H9 (cell line): ENCODE data around the gene ZNF467. TPM values are rescaled to one million over a fixed set of nuclear protein-coding genes. Genes with fewer than 3 reads are reported as not detected.

Source experiments
- DNase-seq: peaks from one replicate; pipeline ENCODE4 v3.0.0-alpha.2; 2017
- H2AFZ ChIP-seq: one replicate; pipeline ENCODE4 v1.6.1; 2013; ENCODE audit warnings: mild to moderate bottlenecking, low read length, control low read depth, moderate library complexity
- H2AK5ac ChIP-seq: 2 replicates; pipeline ENCODE4 v1.6.1; 2013; ENCODE audit warnings: low read length, control low read depth, mixed read lengths; ENCODE audit not compliant: insufficient read length
- H2BK120ac ChIP-seq: one replicate; pipeline ENCODE4 v1.6.1; 2013; ENCODE audit warnings: low read depth, mild to moderate bottlenecking, low read length, control low read depth, inconsistent platforms; ENCODE audit not compliant: poor library complexity, severe bottlenecking
- H2BK12ac ChIP-seq: 2 replicates; pipeline ENCODE4 v1.6.1; 2013; ENCODE audit warnings: low read length, control low read depth, mixed read lengths, low read depth; ENCODE audit not compliant: insufficient read length
- H2BK15ac ChIP-seq: 2 replicates; pipeline ENCODE4 v1.6.1; 2013; ENCODE audit warnings: low read depth, low read length, control low read depth
- H2BK20ac ChIP-seq: one replicate; pipeline ENCODE4 v1.6.1; 2013; ENCODE audit warnings: low read depth, mild to moderate bottlenecking, low read length, control low read depth, inconsistent platforms; ENCODE audit not compliant: poor library complexity, severe bottlenecking
- H2BK5ac ChIP-seq: 2 replicates; pipeline ENCODE4 v1.6.1; 2013; ENCODE audit warnings: low read length, control low read depth, mixed read lengths; ENCODE audit not compliant: insufficient read length
- H3K14ac ChIP-seq: 2 replicates; pipeline ENCODE4 v1.6.1; 2013; ENCODE audit warnings: low read length, control low read depth; ENCODE audit not compliant: insufficient read depth
- H3K18ac ChIP-seq: 2 replicates; pipeline ENCODE4 v1.6.1; 2013; ENCODE audit warnings: low read depth, mild to moderate bottlenecking, mixed read lengths, low read length, control low read depth; ENCODE audit not compliant: insufficient read length
- H3K23ac ChIP-seq: 2 replicates; pipeline ENCODE4 v1.6.1; 2013; ENCODE audit warnings: low read length, control low read depth, mixed read lengths, low read depth; ENCODE audit not compliant: insufficient read length
- H3K23me2 ChIP-seq: 2 replicates; pipeline ENCODE4 v1.6.1; 2013; ENCODE audit warnings: low read depth, mild to moderate bottlenecking, mixed read lengths, low read length, control low read depth; ENCODE audit not compliant: insufficient read length, poor library complexity, severe bottlenecking
- H3K27ac ChIP-seq: 2 replicates; pipeline ENCODE4 v1.5.1; 2013; ENCODE audit warnings: low read length, control low read depth, mixed read lengths, low read depth; ENCODE audit not compliant: insufficient read length
- H3K27me3 ChIP-seq: 2 replicates; pipeline ENCODE4 v1.6.1; 2013; ENCODE audit warnings: low read length, control low read depth, inconsistent platforms; ENCODE audit not compliant: insufficient read depth
- H3K4ac ChIP-seq: 2 replicates; pipeline ENCODE4 v1.6.1; 2013; ENCODE audit warnings: low read depth, mild to moderate bottlenecking, control low read depth, inconsistent platforms, low read length, moderate library complexity
- H3K4me1 ChIP-seq: 2 replicates; pipeline ENCODE4 v1.6.1; 2013; ENCODE audit warnings: low read length, control low read depth, inconsistent platforms; ENCODE audit not compliant: insufficient read depth
- H3K4me2 ChIP-seq: 2 replicates; pipeline ENCODE4 v1.6.1; 2013; ENCODE audit warnings: low read length, control low read depth, mixed read lengths; ENCODE audit not compliant: insufficient read length, insufficient read depth
- H3K56ac ChIP-seq: 2 replicates; pipeline ENCODE4 v1.6.1; 2013; ENCODE audit warnings: low read depth, mild to moderate bottlenecking, mixed read lengths, low read length, control low read depth; ENCODE audit not compliant: insufficient read length
- H3K79me1 ChIP-seq: 2 replicates; pipeline ENCODE4 v1.6.1; 2013; ENCODE audit warnings: low read depth, mild to moderate bottlenecking, moderate library complexity, low read length, control low read depth, inconsistent platforms; ENCODE audit not compliant: insufficient read depth, poor library complexity, severe bottlenecking
- H3K79me2 ChIP-seq: 2 replicates; pipeline ENCODE4 v1.6.1; 2013; ENCODE audit warnings: low read length, control low read depth, inconsistent platforms; ENCODE audit not compliant: insufficient read depth
- H3K9ac ChIP-seq: 2 replicates; pipeline ENCODE4 v1.6.1; 2013; ENCODE audit warnings: low read length, control low read depth, mixed read lengths; ENCODE audit not compliant: insufficient read length; ENCODE audit errors: extremely low read depth
- H3K9me3 ChIP-seq: one replicate; pipeline ENCODE4 v1.6.1; 2013; ENCODE audit warnings: low read depth, low read length, inconsistent platforms; ENCODE audit not compliant: control insufficient read depth
- H3T11ph ChIP-seq: one replicate; pipeline ENCODE4 v1.6.1; 2013; ENCODE audit warnings: mild to moderate bottlenecking, low read length, control low read depth, inconsistent platforms
- H4K20me1 ChIP-seq: one replicate; pipeline ENCODE4 v1.6.1; 2013; ENCODE audit not compliant: control insufficient read depth, insufficient read length, insufficient read depth
- H4K5ac ChIP-seq: 2 replicates; pipeline ENCODE4 v1.6.1; 2013; ENCODE audit warnings: low read depth, mild to moderate bottlenecking, mixed read lengths, low read length, control low read depth; ENCODE audit not compliant: insufficient read length
- H4K8ac ChIP-seq: replicated peaks from 2 replicates; pipeline ENCODE4 v1.6.1; 2013; ENCODE audit warnings: low read length, control low read depth, mixed read lengths, low read depth; ENCODE audit not compliant: insufficient read length
- H4K91ac ChIP-seq: 2 replicates; pipeline ENCODE4 v1.6.1; 2013; ENCODE audit warnings: low read depth, mild to moderate bottlenecking, moderate library complexity, mixed read lengths, low read length, control low read depth; ENCODE audit not compliant: insufficient read length
- H3K27ac Mint-ChIP-seq, 3 experiments: 2 replicates in 2 of 3; 3 replicates in 1 of 3; pipeline ENCODE4 v1.8.0; 2020 to 2021; ENCODE audit warnings: mixed read lengths in 3 of 3, mild to moderate bottlenecking in 1 of 3, moderate library complexity in 1 of 3
- H3K27me3 Mint-ChIP-seq: 2 replicates; pipeline ENCODE4 v1.8.0; 2021; ENCODE audit warnings: low read depth, mild to moderate bottlenecking, moderate library complexity, mixed read lengths
- H3K36me3 Mint-ChIP-seq, 3 experiments: 2 replicates in 2 of 3; 3 replicates in 1 of 3; pipeline ENCODE4 v1.8.0; 2020 to 2021; ENCODE audit warnings: low read depth in 3 of 3, mixed read lengths in 3 of 3; ENCODE audit not compliant: insufficient read depth in 1 of 3
- H3K4me1 Mint-ChIP-seq, 2 experiments: 2 replicates each; pipeline ENCODE4 v1.8.0; 2020; ENCODE audit warnings: mixed read lengths in 2 of 2
- H3K4me3 Mint-ChIP-seq, 2 experiments: 2 replicates in 1 of 2; 3 replicates in 1 of 2; pipeline ENCODE4 v1.8.0; 2020 to 2021; ENCODE audit warnings: mild to moderate bottlenecking in 2 of 2, mixed read lengths in 2 of 2, moderate library complexity in 1 of 2
- H3K9me3 Mint-ChIP-seq, 2 experiments: 2 replicates in 1 of 2; 3 replicates in 1 of 2; pipeline ENCODE4 v1.8.0; 2020; ENCODE audit warnings: mild to moderate bottlenecking in 2 of 2, mixed read lengths in 2 of 2, moderate library complexity in 1 of 2
- WGBS: extraction: QIAGEN DNeasy Blood & Tissue Kit; methylation state at CpG from one replicate; pipeline ENCODE4 v1.1.7; 2013; ENCODE audit warnings: missing lambda C conversion rate, low lambda C conversion rate, mixed read lengths; ENCODE audit not compliant: insufficient read length; ENCODE audit errors: extremely low coverage; 5-methylcytosine and 5-hydroxymethylcytosine counted together
- total RNA-seq: library from RNA; stranded (reverse); gene quantifications from 2 replicates; pipeline ENCODE4 v1.2.1, GENCODE V29; 2021
- TF ChIP-seq, protein P1 (sequence below): fragments of 200-600 bp; sonication (generic); conservative IDR thresholded peaks from 3 replicates; pipeline ENCODE4 v1.8.0; 2021; ENCODE audit warnings: antibody characterized with exemption, mild to moderate bottlenecking

Gene ZNF467
- total RNA-seq, 1 experiment from 2014 or later: 0.31 TPM

DNA sequence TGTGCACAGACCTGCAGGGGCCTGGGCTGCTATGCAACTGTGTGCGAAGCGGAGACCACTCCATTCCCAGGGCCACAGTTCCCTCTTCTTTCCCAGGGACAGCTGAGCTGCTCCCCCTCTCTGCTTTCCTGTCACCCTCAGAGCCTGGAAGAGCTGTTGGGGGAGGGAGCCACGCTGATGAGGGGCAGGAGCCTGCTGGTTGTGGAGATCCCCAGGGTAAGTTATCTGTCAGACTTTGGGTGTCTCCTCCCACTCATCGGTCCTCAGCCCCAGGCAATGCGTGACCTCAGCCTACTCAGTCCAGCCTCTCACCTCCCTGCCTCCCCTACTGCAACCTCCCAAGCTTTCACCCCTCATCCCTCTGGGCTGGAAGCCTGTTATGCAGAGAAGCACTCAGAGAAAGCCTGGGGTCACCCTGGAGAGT lies 53.5 kb downstream of the ZNF467 start:
- Histone ChIP-seq H4K20me1 (no peaks in the 10 kb centered on the region), H3K23ac (no peak overlapping the region), H3K4ac (no peak overlapping the region), H2BK5ac (no peak overlapping the region), H4K8ac (no peak overlapping the region), H2BK15ac (no peak overlapping the region), H3K9ac (no peak overlapping the region), H2BK20ac (no peak overlapping the region), H2BK120ac (no peak overlapping the region), H3K4me2 (no peak overlapping the region), H2AFZ (no peak overlapping the region), H3K79me1 (peaks cover 3% of the 10 kb centered on the region), H3K9me3 (no peaks in the 10 kb centered on the region), H3K79me2 (no peaks in the 10 kb centered on the region), H4K91ac (no peak overlapping the region), H3K56ac (no peak overlapping the region), H3K14ac (no peak overlapping the region), H3K27me3 (no peaks in the 10 kb centered on the region), H3T11ph (no peak overlapping the region), H4K5ac (no peak overlapping the region), H2BK12ac (no peak overlapping the region), H3K23me2 (no peaks in the 10 kb centered on the region), H3K27ac (no peak overlapping the region), H2AK5ac (no peak overlapping the region), H3K4me1 (peaks cover 3% of the 10 kb centered on the region; the same call in 1 of the 2 replicates), H3K18ac (no peak overlapping the region)
- TF ChIP-seq, protein P1, sequence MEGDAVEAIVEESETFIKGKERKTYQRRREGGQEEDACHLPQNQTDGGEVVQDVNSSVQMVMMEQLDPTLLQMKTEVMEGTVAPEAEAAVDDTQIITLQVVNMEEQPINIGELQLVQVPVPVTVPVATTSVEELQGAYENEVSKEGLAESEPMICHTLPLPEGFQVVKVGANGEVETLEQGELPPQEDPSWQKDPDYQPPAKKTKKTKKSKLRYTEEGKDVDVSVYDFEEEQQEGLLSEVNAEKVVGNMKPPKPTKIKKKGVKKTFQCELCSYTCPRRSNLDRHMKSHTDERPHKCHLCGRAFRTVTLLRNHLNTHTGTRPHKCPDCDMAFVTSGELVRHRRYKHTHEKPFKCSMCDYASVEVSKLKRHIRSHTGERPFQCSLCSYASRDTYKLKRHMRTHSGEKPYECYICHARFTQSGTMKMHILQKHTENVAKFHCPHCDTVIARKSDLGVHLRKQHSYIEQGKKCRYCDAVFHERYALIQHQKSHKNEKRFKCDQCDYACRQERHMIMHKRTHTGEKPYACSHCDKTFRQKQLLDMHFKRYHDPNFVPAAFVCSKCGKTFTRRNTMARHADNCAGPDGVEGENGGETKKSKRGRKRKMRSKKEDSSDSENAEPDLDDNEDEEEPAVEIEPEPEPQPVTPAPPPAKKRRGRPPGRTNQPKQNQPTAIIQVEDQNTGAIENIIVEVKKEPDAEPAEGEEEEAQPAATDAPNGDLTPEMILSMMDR: no peak
- DNase-seq: peak; percentile 19
- H3K27ac Mint-ChIP-seq: no peak overlapping the region
- peaks cover 11 to 12% of the 10 kb centered on the region in 2 experiments for H3K4me1 Mint-ChIP-seq
- H3K4me3 Mint-ChIP-seq: no peak overlapping the region
- H3K27me3 Mint-ChIP-seq: no peaks in the 10 kb centered on the region; the same call in 1 of the 2 replicates
- H3K36me3 Mint-ChIP-seq: peaks cover 7 to 34% (median 31%) of the 10 kb centered on the region in 3 experiments; a peak in 6 of 7 replicates
- no peaks in the 10 kb centered on the region; a peak in 1 of 5 replicates for H3K9me3 Mint-ChIP-seq
- no CpG with 5 or more reads among the region's 5 CpGs for WGBS
